ENCODE measurements around the gene CCDC178.

The CCDC178 gene

GRCh38 chr18:32918692-32919250 lies 521.8 kb downstream of the CCDC178 start:
- no peak overlapping the region for H3K9ac ChIP-seq (ENCODE audit: low read length)
- H3K9me2 ChIP-seq (replicated peaks; ENCODE audit: insufficient read depth, low read length): no peaks in the 10 kb centered on the region
- no peak overlapping the region for H3K4me3 ChIP-seq (ENCODE audit: insufficient read depth, low read length, poor library complexity, severe bottlenecking)
- H3K79me2 ChIP-seq (ENCODE audit: insufficient read depth, low read length): no peaks in the 10 kb centered on the region
- no peaks in the 10 kb centered on the region for H3K9me3 ChIP-seq (ENCODE audit: insufficient read depth, low read length)
- no peaks in the 10 kb centered on the region for H3K36me3 ChIP-seq (ENCODE audit: low read length)
- TF ChIP-seq EZH2phosphoT487 (conservative IDR thresholded peaks at IDR 0.05; ENCODE audit: low read length) (no peak), CTCF (IDR thresholded peaks at IDR 0.05; ENCODE audit: insufficient read depth, low read length, poor library complexity, severe bottlenecking) (no peak)
- no peak overlapping the region for H2AFZ ChIP-seq (ENCODE audit: low read depth, low read length, severe bottlenecking)
- H3K27me3 ChIP-seq (ENCODE audit: low read length): no peaks in the 10 kb centered on the region
- H3F3A ChIP-seq (ENCODE audit: insufficient read depth): no peaks in the 10 kb centered on the region
- no peak overlapping the region for H3K4me2 ChIP-seq (ENCODE audit: low read depth, low read length, poor library complexity, severe bottlenecking)
- no peaks in the 10 kb centered on the region for H4K20me1 ChIP-seq (ENCODE audit: low read depth, low read length)
- no peak overlapping the region for H3K27ac ChIP-seq (ENCODE audit: low read depth, low read length)

- no peak overlapping the region for H3K4me2 ChIP-seq (ENCODE audit: low read depth, low read length, poor library complexity, severe bottlenecking)
- H3K4me3 ChIP-seq (ENCODE audit: insufficient read depth, low read length, poor library complexity, severe bottlenecking): no peak overlapping the region
Measured at GRCh38 chr18:32915516-32915915, 525.0 kb downstream of the CCDC178 start.

DNA sequence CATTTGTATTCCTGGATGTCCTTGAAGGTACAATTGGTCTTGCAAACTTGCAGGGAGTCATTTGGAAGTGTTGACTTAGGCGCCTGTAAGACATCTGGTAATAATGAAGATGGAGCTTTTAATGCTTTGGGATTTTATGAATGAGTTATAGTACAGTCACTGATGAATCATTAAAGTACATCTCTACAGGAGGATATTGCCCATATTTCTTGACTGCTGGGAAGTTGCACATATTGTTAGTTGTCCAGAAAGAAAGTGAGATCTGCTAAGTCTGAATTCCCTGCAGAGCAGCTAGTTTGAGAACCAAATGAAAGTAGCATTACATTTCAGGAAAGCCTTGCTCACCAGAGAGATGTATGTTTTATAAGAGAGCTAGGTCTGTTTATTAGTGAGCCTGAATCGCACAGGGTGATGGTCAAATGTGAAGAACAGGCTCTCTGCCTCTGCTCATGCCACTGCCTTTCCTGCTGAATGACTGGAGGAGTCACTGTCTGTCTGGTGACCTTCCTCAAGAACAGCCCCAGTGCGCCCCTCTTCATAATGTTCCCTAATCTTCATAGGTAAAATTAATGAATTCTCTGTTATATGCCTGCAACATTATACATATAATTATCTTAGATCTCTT lies 528.7 kb downstream of the CCDC178 start:
- H3K9me2 ChIP-seq (replicated peaks; ENCODE audit: insufficient read depth, low read length): no peaks in the 10 kb centered on the region
- no peak overlapping the region for H3K4me2 ChIP-seq (ENCODE audit: low read depth, low read length, poor library complexity, severe bottlenecking)
- H4K20me1 ChIP-seq (ENCODE audit: low read depth, low read length): no peaks in the 10 kb centered on the region
- H3K27me3 ChIP-seq (ENCODE audit: low read length): no peaks in the 10 kb centered on the region
- no peaks in the 10 kb centered on the region for H3K36me3 ChIP-seq (ENCODE audit: low read length)
- H3K4me3 ChIP-seq (ENCODE audit: insufficient read depth, low read length, poor library complexity, severe bottlenecking): no peak overlapping the region
- H3K9ac ChIP-seq (ENCODE audit: low read length): no peak overlapping the region
- H3K9me3 ChIP-seq (ENCODE audit: insufficient read depth, low read length): no peaks in the 10 kb centered on the region
- H2AFZ ChIP-seq (ENCODE audit: low read depth, low read length, severe bottlenecking): no peak overlapping the region
- no peak for TF ChIP-seq CTCF (IDR thresholded peaks at IDR 0.05; ENCODE audit: insufficient read depth, low read length, poor library complexity, severe bottlenecking)
- no peaks in the 10 kb centered on the region for H3F3A ChIP-seq (ENCODE audit: insufficient read depth)
- no peaks in the 10 kb centered on the region for H3K79me2 ChIP-seq (ENCODE audit: insufficient read depth, low read length)
- no peak overlapping the region for H3K27ac ChIP-seq (ENCODE audit: low read depth, low read length)

More at GRCh38 chr18:32915516-32915915, 525.0 kb downstream of the CCDC178 start:
- TF ChIP-seq CTCF (IDR thresholded peaks at IDR 0.05; ENCODE audit: insufficient read depth, low read length, poor library complexity, severe bottlenecking): no peak
- no peak for TF ChIP-seq EZH2phosphoT487 (conservative IDR thresholded peaks at IDR 0.05; ENCODE audit: low read length)
- H4K20me1 ChIP-seq (ENCODE audit: low read depth, low read length): no peaks in the 10 kb centered on the region
- H2AFZ ChIP-seq (ENCODE audit: low read depth, low read length, severe bottlenecking): no peak overlapping the region
- no peaks in the 10 kb centered on the region for H3K9me2 ChIP-seq (replicated peaks; ENCODE audit: insufficient read depth, low read length)
- H3K79me2 ChIP-seq (ENCODE audit: insufficient read depth, low read length): no peaks in the 10 kb centered on the region
- H3K27me3 ChIP-seq (ENCODE audit: low read length): no peaks in the 10 kb centered on the region
- H3K9me3 ChIP-seq (ENCODE audit: insufficient read depth, low read length): no peaks in the 10 kb centered on the region
- no peak overlapping the region for H3K27ac ChIP-seq (ENCODE audit: low read depth, low read length)
- H3K36me3 ChIP-seq (ENCODE audit: low read length): no peaks in the 10 kb centered on the region
- no peaks in the 10 kb centered on the region for H3F3A ChIP-seq (ENCODE audit: insufficient read depth)
- no peak overlapping the region for H3K9ac ChIP-seq (ENCODE audit: low read length)

Measured in SU-DHL-6 (cell line).